DMS153 treated with DMSO at 0.1 percent for 48 hours (cell line): ENCODE measurements around the gene TTC13.
"Not testable (repeated sequence)": the region's sequence is repeated elsewhere in the genome, so short reads cannot be mapped to it uniquely, and the experiment has no call there.

ENCODE experiments used
- DNase-seq: peaks from one replicate; lab custom pipeline; 2025; ENCODE audit not compliant: unreplicated experiment; lab: John Stamatoyannopoulos, UW

TTC13 gene

DNA sequence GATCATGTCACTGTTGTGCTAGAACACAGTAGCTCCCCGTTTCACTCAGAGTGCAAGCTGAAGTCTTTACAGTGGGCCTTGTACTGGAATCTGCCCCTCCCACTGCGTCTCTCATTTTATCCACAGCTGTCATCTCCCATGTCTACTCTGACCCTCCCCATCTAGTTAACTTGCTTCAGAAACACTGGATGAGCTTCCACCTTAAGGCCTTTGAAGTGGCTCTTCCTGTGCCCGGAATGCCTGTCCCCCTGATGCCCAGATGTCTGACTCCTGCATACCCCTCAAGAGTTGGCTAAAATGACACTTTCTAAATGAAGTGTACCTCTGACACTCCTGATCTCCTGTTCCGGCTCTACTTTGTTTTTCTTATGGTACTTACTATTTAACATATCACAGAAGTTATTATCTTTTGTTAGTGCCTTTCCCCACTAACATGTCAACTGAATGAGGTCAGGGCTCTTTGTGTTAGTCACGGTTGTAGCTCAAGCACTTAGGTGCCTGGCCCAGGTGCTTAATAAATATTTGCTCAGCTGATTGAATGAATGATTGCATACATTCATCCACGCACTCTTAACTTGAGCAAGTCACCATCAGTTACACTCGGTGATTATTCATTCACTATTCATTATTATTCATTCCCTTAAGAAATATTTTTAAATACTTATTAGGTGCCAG is 13.6 kb upstream of the TTC13 start:
- peak; percentile 89 for DNase-seq

DNA sequence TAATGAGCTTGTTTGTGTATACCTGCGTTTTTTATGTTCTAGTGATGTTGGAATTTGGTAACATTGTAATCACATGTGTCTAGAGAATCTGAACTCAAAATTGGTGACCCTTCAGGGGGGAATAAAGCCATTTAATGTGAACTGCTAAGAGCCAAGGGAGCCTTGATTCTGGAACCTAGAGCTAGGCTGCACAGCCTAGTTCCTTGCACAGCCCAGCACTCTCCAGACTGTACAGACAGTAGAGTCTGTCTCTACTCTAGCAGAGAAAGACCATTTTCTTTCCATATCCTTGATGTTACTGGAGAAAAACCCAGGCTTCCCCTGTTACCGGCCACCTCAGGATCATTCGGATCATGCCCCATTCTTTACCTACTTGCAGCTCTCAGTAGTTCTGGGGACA is 8.8 kb upstream of the TTC13 start:
- DNase-seq = no peak

DNA sequence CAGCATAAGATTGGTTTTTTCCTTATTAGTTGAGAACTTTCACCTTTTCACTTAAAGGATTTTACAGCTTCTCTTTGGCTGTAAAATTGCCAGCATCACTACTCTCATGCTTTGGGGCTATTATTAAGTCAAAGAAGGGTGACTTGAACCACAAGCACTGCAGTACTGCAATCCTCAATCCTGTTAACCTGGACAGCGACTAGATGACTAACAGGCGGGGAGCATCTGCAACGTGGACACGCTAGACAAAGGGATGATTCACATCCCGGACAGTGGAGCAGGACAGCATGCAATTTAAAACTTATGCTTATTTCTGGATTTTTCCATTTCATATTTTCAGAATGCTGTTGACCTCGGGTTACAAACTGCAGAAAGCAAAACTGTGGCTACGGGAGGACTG is 8.3 kb upstream of the TTC13 start:
- no peak for DNase-seq

DNA sequence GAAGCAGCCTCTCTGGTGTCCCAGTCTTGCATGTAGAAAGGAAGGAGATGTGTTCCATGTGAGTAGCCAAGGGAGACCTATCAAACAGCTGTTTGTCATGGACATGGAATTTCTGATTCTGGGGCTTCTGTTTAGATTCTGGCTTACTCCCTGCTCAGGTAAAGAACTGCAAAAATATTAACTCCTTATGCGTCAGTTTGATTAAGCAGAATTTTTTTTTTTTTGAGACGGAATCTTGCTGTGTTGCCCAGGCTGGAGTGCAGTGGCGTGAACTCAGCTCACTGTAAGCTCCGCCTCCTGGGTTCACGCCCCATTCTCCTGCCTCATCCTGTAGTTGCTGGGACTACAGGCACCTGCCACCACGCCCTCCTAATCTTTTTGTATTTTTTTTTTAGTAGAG is 7.0 kb upstream of the TTC13 start:
- no peak for DNase-seq

DNA sequence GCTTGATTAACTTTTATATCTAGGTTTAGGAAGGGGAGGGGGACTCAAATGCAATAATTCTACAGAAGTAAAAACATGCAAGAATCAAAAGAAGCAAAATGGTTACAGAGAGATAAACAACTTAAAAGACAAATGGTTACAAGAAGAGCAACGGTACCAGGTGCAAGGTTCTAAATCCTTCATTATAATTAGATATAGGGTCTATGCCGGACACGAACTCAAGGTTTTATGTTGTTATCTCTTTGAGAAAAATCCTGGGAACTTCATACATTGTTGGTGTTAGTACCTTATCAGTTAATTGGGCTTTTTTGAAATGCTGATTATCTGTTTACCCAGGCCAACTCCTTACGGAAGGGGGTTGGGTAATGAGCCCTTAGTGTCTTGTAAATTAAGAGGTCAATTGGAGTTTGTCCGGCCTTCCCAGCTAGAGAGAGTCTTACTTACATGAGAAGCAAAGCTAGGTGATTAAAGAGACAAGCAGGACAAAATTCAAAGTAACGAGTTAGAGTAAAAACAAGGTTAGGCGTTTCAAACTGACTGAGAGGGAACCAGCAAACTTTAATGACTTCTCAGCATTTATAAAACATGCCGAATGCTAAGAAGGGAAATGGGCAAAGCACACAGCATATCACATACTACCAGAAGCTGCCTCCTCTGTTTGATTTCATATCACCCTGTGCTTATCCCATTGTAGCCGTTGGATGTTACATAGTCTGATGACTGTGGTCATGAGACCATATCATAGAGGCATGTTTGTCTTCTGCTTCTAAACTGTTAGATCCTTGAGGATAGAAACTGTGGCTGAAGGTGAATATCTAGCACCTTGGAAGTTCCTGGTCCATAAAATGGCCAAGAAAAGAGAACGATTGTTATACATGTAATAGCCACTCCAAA is 6.2 kb upstream of the TTC13 start:
- DNase-seq = not testable (repeated sequence)

DNA sequence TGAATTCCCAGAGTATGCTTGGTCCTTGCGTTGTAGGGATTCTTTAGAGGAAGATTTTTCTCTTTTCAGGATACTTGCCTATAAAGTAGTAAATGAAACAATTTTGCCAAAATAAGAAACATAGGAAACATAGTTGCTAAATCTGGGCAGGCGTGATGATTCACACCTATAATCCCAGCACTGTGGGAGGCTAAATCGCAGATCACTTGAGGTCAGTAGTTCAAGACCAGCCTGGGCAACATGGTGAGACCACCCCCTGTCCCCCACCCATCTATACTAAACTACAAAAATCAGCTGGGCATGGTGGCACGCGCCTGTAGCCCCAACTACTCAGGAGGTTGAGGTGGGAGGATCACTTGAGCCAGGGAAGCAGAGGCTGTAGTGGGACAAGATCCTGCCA is 5.2 kb upstream of the TTC13 start:
- no peak for DNase-seq

DNA sequence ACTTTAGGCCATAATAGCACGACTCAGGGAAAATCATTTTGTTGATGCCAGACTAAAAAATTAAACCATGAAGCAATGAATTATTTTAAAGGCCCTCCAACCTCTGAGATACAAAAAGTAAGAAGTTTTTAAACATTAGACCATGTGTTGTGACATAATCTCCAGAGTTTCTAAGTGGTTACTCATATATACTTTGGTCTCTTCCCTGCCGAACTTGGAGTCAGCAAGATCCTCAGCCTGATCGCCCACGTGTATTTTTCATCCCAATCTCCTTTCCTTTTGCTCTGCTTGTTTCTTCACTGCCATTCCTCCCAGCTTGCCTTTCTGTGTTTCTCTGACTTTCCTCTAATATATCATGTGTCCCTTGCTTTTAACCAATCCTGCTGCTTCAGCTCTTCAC is 4.0 kb upstream of the TTC13 start:
- DNase-seq = no peak

DNA sequence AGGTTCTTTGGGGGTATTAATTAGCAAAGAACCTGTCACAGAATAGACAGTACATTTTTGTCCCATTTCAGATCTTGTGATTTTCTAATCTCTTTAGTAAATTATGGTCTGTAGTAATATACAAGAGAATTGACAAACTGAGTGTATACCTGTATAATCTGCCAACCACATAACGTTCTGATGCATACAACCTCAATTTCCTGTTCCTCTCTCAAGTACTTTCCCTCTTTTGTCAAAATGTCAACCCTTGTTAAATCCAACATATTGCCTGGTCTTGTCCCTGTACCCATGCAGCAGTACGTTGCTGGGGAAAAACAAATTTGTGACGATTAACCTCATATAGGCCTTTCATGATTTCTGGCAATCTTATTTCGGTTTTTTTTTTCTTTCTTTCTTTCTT is 1.3 kb upstream of the TTC13 start:
- no peak for DNase-seq

DNA sequence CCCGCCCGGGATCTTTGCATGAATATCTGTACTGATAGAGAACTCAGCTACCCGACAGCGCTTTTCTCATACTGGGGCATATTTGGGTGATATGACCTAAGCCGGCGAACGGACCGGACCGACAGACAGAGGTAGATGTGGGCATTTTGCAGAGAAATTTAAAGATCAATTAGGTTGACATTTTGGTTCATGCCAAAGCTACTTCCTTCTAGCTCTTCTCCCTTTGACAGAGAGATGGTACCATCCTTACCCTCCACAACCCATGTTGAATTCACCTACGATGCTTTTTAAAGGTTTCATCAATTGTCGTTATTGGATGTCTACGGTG is 692 bp upstream of the TTC13 start:
- DNase-seq = no peak

DNA sequence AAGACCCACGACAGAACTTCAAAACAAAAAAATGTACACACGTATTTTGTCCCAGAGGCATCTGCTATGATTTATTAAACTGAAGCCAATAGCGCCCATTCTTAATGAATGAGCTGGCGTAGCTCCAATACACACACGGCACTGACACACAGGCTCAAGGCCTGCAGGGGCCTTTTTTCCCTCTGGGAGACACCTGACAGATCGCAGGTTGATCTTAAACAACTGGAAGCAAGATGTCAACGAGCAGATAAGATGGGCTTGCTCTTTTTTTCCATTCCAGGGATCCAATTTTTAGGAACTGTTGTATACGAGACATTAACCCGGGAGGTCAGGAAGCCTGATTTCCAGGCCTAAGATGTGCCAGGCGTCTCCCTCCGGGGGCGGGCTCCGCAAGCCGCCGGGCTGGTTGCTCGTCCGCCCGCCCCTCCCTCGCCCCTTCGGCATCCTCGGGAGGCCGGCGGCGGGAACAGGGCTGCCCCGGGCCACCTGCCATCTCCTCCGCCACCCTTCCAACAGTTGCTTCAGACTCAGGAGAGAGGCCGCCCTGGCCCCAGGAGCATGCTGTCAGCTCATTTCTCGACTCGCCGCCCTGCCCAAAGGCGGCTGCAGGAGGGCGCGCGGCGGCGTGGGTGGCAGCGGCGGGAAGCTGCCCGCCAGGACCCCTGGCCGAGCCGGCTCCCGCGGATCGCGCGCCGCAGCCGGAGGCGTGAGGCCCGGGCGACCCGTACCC is 735 bp downstream of the TTC13 start:
- DNase-seq = peak; percentile 24

DNA sequence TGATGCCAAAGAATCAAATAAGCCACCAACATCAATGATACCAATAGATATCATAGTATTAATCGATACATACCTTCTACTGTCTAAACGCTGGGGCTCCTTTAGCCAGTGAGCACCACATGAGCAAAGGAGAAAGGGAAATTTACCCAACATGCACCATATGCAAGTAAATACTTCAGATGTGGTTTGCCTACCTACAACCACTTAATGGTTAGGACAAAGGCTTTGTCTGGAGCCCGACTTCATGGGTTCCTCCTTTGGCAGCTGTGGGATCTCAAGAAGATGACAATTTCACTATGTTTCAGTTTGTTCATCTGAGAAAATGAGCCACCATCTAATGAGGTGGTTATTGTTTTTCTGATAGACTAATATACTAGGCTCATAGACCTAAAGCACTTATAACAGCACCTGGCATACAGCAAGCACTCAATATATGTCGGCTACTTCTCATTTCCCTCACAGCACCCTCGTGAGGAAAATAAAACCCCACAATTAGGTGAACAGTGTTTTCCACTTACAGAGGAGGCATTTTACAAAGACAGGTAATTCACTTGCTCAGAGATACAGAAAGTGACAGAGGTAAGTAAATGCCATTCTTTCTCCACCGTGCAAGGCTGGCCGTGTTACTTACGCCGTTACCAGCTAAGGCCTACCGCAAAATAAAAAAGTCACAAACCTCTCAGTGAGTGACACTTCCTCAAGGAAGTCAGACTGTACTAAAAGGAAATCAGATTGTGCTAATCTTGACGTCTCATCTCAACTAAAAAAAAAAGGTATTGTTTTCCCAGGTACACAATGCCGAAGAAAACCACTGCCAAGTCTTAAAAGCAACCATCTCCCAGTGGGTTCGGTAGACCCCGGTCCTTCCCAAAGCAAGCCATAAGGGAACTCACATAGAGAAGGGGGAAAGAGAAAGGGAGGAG is 1.6 kb downstream of the TTC13 start:
- no peak for DNase-seq

DNA sequence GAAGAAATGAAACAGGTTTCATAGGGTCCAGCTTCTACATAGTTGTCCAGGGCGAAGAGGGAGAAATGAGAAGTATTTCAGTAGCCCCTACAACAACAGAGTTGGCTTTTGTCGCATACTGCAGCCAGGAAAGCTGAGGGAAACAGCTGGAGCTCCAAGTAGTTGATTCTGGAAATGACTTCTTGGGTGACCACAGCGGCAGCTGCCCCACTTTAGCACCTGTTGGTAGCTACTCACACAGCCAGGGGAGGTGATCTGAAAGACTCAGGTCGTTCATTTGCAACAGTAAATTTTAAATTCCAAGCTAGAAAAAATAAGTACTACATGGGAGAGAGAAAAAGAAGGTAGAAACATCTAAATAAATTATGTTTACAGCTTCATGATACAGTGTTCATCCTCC is 2.3 kb downstream of the TTC13 start:
- DNase-seq = no peak

DNA sequence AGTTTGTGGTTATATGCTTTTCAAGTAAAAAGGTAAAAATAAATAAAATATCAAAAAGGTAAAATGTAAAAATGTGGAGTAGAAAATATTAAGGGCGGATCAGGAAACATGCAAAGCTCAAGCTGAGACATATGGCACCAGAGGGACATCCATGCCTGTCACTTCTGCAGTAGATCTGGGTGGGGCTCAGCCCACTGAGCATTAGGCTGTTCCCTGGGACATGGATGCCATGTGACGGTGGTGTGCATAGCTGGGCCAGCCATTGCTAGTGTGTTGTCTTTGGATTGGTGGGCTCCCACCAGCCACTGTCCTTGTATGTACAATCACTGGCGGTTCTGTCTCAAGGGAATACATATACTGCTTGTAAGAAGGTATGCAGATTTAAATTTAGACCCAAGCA is 3.0 kb downstream of the TTC13 start:
- DNase-seq = no peak

DNA sequence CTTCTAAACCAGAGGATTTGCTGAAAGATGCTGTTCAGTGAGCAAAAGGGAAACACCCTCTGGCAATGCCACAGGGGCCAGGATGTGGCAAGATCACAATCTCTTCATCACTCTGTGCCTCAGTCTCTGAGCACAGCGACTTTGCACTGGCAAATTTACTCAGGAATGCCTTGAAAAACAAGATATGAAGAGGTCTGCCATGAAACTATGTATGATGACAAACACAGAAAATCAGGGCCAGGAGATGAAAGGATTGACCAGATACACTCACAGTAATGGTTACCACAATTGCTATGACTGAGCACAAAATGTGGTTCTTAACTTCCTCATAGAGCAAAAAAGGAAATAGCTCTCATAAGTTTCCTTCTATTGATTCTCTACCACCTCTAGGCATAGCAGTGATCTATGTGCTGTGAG is 5.8 kb downstream of the TTC13 start:
- no peak for DNase-seq

DNA sequence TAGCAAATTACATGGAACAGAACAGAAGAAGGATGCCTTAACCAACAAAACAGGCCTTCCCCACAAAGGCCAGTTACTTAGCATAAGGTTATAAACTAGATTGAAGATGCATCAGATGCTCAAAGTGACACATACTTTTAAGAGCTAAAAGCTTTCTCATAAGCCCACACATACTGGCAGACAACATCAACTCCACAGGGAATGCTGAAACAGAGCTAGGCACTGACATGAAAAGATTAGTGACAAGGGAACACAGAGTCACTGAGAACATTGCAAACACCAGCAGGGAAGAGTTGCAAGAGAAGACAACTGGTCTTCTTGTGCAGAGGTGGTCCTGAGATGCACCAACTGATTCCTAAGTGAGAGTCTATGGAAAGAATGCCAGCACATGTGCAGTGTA is 6.9 kb downstream of the TTC13 start:
- DNase-seq = no peak

DNA sequence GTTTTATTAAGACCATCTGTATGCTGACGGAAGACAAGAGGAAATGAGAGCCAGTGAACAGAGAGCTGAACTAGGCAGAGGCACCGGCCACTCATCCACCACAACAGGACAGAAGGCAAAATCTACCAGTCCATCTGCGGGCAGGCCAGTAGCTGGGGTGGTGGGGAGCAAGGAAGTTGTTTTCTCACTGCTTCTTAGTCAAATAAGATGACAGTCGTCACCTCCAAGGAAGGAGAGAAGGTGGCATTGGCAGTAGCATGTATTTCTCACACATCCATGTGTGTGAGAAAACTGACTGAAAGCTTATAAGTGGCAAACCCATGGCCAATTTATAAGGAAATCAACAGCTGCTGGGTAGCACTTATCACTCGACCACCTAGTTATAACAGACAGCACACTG is 8.2 kb downstream of the TTC13 start:
- no peak for DNase-seq

DNA sequence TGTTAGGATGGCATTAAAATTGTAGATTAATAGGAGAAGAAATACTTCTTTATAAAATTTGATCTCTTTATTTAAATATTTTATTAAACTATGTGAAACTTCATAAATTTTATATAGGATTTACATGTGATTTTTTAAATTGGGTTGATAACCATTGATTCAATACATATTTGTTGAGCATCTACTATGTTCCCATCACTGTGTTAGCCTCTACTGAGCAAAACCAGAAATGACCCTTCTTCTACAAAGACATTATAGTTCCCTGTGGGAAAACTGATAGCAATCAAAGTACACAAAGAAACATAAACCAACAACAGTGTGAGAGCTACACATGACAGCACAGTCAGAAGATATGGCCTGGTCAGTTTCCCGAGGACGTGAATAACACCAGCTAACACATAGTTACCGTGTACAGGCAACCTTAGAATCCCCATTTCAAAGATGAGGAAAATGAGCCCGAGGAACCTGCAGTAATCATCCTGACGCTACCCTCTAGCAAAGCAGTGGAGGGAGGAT is 12.2 kb downstream of the TTC13 start:
- DNase-seq = no peak

DNA sequence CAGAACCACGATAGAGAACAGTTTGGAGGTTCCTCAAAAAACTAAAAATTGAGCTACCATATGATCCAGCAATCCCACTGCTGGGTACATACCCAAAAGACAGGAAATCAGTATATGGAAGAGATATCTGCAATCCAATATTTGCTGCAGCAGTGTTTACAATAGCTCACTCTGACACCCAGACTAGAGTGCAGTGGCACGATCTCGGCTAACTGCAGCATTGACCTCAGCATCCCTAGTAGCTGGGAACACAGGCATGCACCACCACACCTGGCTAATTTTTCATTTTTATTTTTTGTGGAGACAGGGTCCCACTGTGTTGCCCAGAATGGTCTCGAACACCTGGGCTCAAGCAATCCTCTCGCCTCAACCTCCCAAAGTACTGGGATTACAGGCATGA is 13.1 kb downstream of the TTC13 start:
- DNase-seq = no peak

DNA sequence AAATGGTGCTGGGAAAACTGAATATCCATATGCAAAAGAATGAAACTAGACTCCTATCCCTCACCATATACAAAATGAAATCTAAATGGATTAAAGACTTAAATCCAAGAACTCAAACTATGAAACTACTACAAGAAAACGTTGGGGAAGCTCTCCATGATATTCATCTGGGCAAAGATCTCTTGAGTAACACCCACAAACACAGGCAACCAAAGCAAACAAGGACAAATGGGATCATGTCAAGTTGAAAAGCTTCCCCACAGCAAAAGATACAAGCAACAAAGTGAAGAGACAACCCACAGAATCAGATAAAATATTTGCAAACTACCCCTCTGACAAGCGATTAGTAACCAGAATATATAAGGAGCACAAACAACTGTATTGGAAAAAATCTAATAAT is 13.8 kb downstream of the TTC13 start:
- DNase-seq = no peak

DNA sequence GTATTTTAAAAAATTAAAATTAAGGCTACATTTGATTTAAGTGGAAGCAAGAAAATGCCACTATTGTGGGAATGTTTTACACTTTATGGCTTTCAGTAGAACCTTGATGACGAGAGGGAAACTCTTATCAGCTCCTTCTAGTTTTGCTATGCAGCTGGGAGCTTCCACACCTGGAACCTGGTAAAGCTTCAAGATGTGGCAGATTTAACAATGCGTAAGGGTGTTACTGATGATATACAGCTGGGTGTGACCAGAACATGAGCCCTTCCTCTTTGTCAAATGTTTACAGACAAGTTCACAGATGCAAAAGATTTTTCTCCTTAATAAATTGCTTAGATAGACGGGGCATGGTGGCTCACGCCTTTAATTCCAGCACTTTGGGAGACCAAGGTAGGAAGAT is 20.3 kb downstream of the TTC13 start:
- DNase-seq = no peak

DNA sequence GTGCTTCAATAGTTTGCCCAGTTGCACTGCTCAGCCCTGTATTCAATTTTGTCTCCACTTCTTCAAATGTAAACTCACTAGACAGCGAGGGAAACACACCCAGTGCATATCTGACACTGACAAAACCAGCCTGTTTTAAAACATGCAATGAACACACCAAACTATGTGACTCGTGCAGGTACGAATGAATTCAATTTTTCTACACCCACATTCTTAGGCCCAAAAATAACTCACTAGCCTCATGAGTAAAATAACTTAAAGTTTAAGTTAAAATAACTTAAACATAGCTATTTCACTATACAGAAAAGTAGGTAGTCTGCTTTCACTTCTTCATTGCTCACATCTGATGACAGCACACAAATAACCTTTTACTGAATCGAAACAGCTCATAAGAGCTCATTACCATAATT is 21.1 kb downstream of the TTC13 start:
- DNase-seq = no peak
